HG02571 (cell line): ENCODE measurements around the gene LMAN2.
"Not testable (repeated sequence)": the region's sequence is repeated elsewhere in the genome, so short reads cannot be mapped to it uniquely, and the experiment has no call there.

ENCODE experiments used
- ATAC-seq: cut with Tn5 transposase; IDR thresholded peaks from one replicate; pipeline ENCODE4 v1.9.1; 2021; ENCODE audit warnings: mild to moderate bottlenecking, moderate library complexity; ENCODE audit not compliant: unreplicated experiment

Gene LMAN2

GRCh38 chr5:177378884-177379883 is 27.7 kb upstream of the LMAN2 start:
- ATAC-seq = no peak

GRCh38 chr5:177377851-177378776 is 26.6 kb upstream of the LMAN2 start:
- ATAC-seq = no peak

GRCh38 chr5:177376107-177376506 is 24.6 kb upstream of the LMAN2 start:
- no peak for ATAC-seq

GRCh38 chr5:177375516-177375915 is 24.0 kb upstream of the LMAN2 start:
- ATAC-seq = not testable (repeated sequence)

GRCh38 chr5:177374211-177374610 is 22.7 kb upstream of the LMAN2 start:
- ATAC-seq = no peak

- no peak for ATAC-seq
Observed at GRCh38 chr5:177373806-177374205, 22.3 kb upstream of the LMAN2 start.

- no peak for ATAC-seq
Observed at GRCh38 chr5:177372910-177373309, 21.4 kb upstream of the LMAN2 start.

- ATAC-seq = no peak
Observed at GRCh38 chr5:177372034-177372896, 20.8 kb upstream of the LMAN2 start.

- no peak for ATAC-seq
Observed at GRCh38 chr5:177371120-177372033, 19.9 kb upstream of the LMAN2 start.

- peak; percentile 46 for ATAC-seq
Observed at GRCh38 chr5:177370488-177371119, 19.1 kb upstream of the LMAN2 start.

- ATAC-seq = no peak
Observed at GRCh38 chr5:177369645-177370440, 18.4 kb upstream of the LMAN2 start.

- ATAC-seq = no peak
Observed at GRCh38 chr5:177368869-177369644, 17.6 kb upstream of the LMAN2 start.

- ATAC-seq = no peak
Observed at GRCh38 chr5:177367981-177368868, 16.8 kb upstream of the LMAN2 start.

- ATAC-seq = no peak
Observed at GRCh38 chr5:177367323-177367848, 15.9 kb upstream of the LMAN2 start.

- no peak for ATAC-seq
Observed at GRCh38 chr5:177366528-177367322, 15.3 kb upstream of the LMAN2 start.
